Measurements from ENCODE around the gene TOE1. TPM values are rescaled to one million over a fixed set of nuclear protein-coding genes. Genes with fewer than 3 reads are reported as not detected.

Gene TOE1
- total and polyA plus RNA-seq, 2 of the 8 experiments (the other 6 are each of a cell fraction or from before 2014, with no cell fraction given): 15.2 to 25.8 TPM

DNA sequence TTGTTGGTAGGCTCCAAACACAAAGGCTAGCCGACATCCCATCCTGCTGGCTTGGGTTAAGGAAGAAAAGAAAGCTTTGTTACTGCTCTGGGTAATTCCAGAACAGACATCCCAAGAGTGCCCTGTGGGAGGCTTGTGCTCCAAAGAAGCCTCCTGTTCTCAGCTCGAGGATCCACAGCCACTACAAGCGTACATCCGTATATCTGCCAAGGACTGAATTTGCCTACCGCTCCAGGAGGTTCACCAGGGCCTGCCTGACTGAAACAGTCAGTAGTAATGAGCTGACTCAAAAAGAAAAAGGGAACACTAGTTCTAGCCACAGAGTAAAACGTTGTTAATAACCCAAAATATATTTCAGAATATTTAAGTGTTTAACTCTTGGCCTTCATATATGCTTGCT is 25.1 kb downstream of the TOE1 start:
- Histone ChIP-seq H2BK15ac (ENCODE audit: low read length) (no peak overlapping the region), H3K27me3 (replicated peaks in 1 of 4; ENCODE audit: control insufficient read depth in 3 of 4, extremely low read depth in 1 of 4, insufficient read depth in 3 of 4, low read length in 3 of 4) (no peaks in the 10 kb centered on the region), H3K4me2 (ENCODE audit: insufficient read depth in 1 of 2, low read depth in 2 of 2, low read length in 2 of 2) (no peak overlapping the region), H3K9ac (replicated peaks in 1 of 4; ENCODE audit: extremely low read depth in 1 of 4, low read depth in 3 of 4, low read length in 3 of 4) (no peak overlapping the region), H2BK5ac (ENCODE audit: low read depth, low read length) (no peak overlapping the region), H3K27ac (ENCODE audit: low read depth, low read length) (no peak overlapping the region), H2BK120ac (replicated peaks; ENCODE audit: low read depth, low read length) (no peak overlapping the region), H2AK5ac (ENCODE audit: low read depth, low read length) (no peak overlapping the region), H3K14ac (ENCODE audit: insufficient read length) (no peak overlapping the region), H4K91ac (replicated peaks; ENCODE audit: insufficient read length, low read length) (no peak overlapping the region), H3K9me3 (ENCODE audit: insufficient read depth in 2 of 2, low read depth in 1 of 2, low read length in 1 of 2) (no peaks in the 10 kb centered on the region), H2BK20ac (ENCODE audit: low read length) (no peak overlapping the region), H3K79me2 (ENCODE audit: control insufficient read depth in 1 of 2, insufficient read depth in 2 of 2, low read length in 2 of 2) (no peaks in the 10 kb centered on the region), H3K4me1 (replicated peaks in 1 of 4; ENCODE audit: control insufficient read depth in 3 of 4, insufficient read depth in 4 of 4, low read length in 3 of 4) (peaks cover 2 to 10% (median 6%) of the 10 kb centered on the region in 4 experiments), H3K56ac (replicated peaks; ENCODE audit: insufficient read length, low read depth, low read length) (no peak overlapping the region), H2AFZ (ENCODE audit: low read length) (no peak overlapping the region), H3K36me3 (ENCODE audit: control insufficient read depth in 2 of 4, insufficient read depth in 4 of 4, low read length in 3 of 4) (no peaks in the 10 kb centered on the region), H3K18ac (ENCODE audit: extremely low read depth, low read length) (no peak overlapping the region), H4K20me1 (replicated peaks in 1 of 2; ENCODE audit: control insufficient read depth in 1 of 2, insufficient read depth in 2 of 2, low read length in 2 of 2) (no peaks in the 10 kb centered on the region), H3K79me1 (ENCODE audit: low read depth, low read length) (no peaks in the 10 kb centered on the region), H3K23ac (ENCODE audit: insufficient read length) (no peak overlapping the region), H3K4me3 (ENCODE audit: extremely low read depth in 1 of 4, insufficient read depth in 2 of 4, low read depth in 3 of 4, low read length in 4 of 4) (no peak overlapping the region), H2BK12ac (ENCODE audit: low read depth, low read length) (peak overlapping the region; percentile 7; the same call in 1 of the 2 replicates), H4K8ac (ENCODE audit: extremely low read depth, insufficient read depth, low read length) (no peak overlapping the region), H4K5ac (ENCODE audit: insufficient read length, low read depth, low read length) (no peak overlapping the region), H3K4ac (replicated peaks; ENCODE audit: insufficient read length, low read depth, low read length) (no peak overlapping the region), H3K23me2 (ENCODE audit: low read depth, low read length) (no peaks in the 10 kb centered on the region)
- 90% methylated on average over 6 of the region's 6 CpGs; no CpG with 5 or more reads in 1 of the 2 experiments for WGBS, 2 experiments (ENCODE audit: extremely low coverage in 1 of 2, insufficient coverage in 1 of 2, insufficient read length in 1 of 2, insufficient replicate concordance in 2 of 2, low coverage in 1 of 2, low lambda C conversion rate in 2 of 2, missing lambda C conversion rate in 1 of 2)
- CTCF ChIA-PET (ENCODE audit: partially characterized antibody): interaction anchor here (0.8 to 3.5 kb wide), 5 partner anchors 23 to 204 kb away, joined by 3 to 17 read pairs (median 4); partner anchors contain the start of gene TESK2
- no peak for FAIRE-seq
- no peak for DNase-seq (ENCODE audit: low read depth in 1 of 2, low spot score in 2 of 2)
- POLR2A ChIA-PET (ENCODE audit: partially characterized antibody): interaction anchor here (0.7 to 2.6 kb wide), 2 partner anchors 25 to 125 kb away, joined by 3 to 7 read pairs; partner anchors contain the start of genes MUTYH and TOE1
- TF ChIP-seq SUZ12 (IDR thresholded peaks at IDR 0.05; ENCODE audit: low read length): no peak
- TF ChIP-seq, protein P1, sequence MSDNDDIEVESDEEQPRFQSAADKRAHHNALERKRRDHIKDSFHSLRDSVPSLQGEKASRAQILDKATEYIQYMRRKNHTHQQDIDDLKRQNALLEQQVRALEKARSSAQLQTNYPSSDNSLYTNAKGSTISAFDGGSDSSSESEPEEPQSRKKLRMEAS (IDR thresholded peaks at IDR 0.05): no peak
- no peak for TF ChIP-seq SAP30 (IDR thresholded peaks at IDR 0.05; ENCODE audit: insufficient read depth, insufficient replicate concordance, low read length)
- TF ChIP-seq KDM1A (IDR thresholded peaks at IDR 0.05; ENCODE audit: borderline replicate concordance, low read length): no peak
- TF ChIP-seq EGR1 (IDR thresholded peaks at IDR 0.05; ENCODE audit: borderline replicate concordance, low read depth, low read length): no peak
- no peak for TF ChIP-seq HDAC2 (IDR thresholded peaks at IDR 0.05; ENCODE audit: borderline replicate concordance in 1 of 2, low read depth in 2 of 2, low read length in 2 of 2)
- TF ChIP-seq GABPA (IDR thresholded peaks at IDR 0.05; ENCODE audit: borderline replicate concordance, insufficient read depth, low read length): no peak
- TF ChIP-seq TCF12 (IDR thresholded peaks at IDR 0.05; ENCODE audit: low read depth, low read length): no peak
- TF ChIP-seq CHD1 (IDR thresholded peaks at IDR 0.05; ENCODE audit: low read depth, low read length): no peak
- no peak for TF ChIP-seq CREB1 (IDR thresholded peaks at IDR 0.05)
- no peak for TF ChIP-seq SIRT6 (IDR thresholded peaks at IDR 0.05; ENCODE audit: low read length)
- TF ChIP-seq HDAC6 (IDR thresholded peaks at IDR 0.05; ENCODE audit: low read depth, low read length): no peak
- no peak for TF ChIP-seq SIX5 (IDR thresholded peaks at IDR 0.05; ENCODE audit: low read depth, low read length)
